Ovary (tissue), 3 donors: ENCODE data around the gene PDE4D.

Source experiments
- EP300 ChIP-seq: sonication (generic); formaldehyde crosslinking; IDR thresholded peaks from one replicate; pipeline ENCODE4 v1.6.1; 2017; ENCODE audit warnings: antibody characterized with exemption
- POLR2A ChIP-seq: fragments of 450-650 bp; IDR thresholded peaks from one replicate; pipeline ENCODE4 v1.6.1; 2017; ENCODE audit warnings: antibody characterized with exemption, mild to moderate bottlenecking, moderate library complexity
- TF ChIP-seq, protein P1 (sequence below), 3 donors: fragments of 450-650 bp in 2 of 3; fragments of 200-600 bp in 1 of 3; IDR thresholded peaks; one replicate each; pipeline versions ENCODE4 v1.5.1 to v1.8.0; 2016 to 2022; ENCODE audit warnings: antibody characterized with exemption in 3 of 3, mild to moderate bottlenecking in 1 of 3
- donor health status: DM: no; HTN: no; CAD: no.

DNA sequence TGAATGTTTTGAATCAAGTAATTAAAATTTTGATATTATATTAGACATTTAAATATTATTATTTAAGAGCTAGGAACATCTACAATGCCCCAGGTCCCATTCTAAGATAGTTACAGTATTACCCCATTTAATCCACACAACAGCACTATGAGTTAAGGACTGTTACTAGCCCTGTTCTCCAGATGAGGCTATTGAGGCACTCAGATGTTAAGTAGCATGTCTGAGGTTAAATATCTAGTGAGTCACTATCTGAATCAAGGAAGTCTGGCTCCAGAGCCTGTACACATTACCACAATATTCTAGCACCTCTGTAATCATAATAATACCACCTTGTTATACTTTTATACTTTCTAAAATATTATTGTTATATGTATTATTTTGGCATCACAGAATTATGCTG lies 304.6 kb downstream of the PDE4D start:
- TF ChIP-seq POLR2A: no peak
- TF ChIP-seq, protein P1, sequence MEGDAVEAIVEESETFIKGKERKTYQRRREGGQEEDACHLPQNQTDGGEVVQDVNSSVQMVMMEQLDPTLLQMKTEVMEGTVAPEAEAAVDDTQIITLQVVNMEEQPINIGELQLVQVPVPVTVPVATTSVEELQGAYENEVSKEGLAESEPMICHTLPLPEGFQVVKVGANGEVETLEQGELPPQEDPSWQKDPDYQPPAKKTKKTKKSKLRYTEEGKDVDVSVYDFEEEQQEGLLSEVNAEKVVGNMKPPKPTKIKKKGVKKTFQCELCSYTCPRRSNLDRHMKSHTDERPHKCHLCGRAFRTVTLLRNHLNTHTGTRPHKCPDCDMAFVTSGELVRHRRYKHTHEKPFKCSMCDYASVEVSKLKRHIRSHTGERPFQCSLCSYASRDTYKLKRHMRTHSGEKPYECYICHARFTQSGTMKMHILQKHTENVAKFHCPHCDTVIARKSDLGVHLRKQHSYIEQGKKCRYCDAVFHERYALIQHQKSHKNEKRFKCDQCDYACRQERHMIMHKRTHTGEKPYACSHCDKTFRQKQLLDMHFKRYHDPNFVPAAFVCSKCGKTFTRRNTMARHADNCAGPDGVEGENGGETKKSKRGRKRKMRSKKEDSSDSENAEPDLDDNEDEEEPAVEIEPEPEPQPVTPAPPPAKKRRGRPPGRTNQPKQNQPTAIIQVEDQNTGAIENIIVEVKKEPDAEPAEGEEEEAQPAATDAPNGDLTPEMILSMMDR (IDR thresholded peaks at IDR 0.05): no peak
- no peak for TF ChIP-seq EP300
